NB4 (cell line): ENCODE results near the gene MYO6.

Source experiments
- DNase-seq: peaks from one replicate; pipeline ENCODE4 v3.0.0; 2010; ENCODE audit warnings: low read depth
- H3K4me3 ChIP-seq: one replicate; pipeline ENCODE4 v1.5.1; 2011; ENCODE audit warnings: mild to moderate bottlenecking, low read depth, low read length, moderate library complexity
- MAX ChIP-seq: IDR thresholded peaks from 2 replicates; pipeline ENCODE4 v1.6.1; 2011; ENCODE audit warnings: low read depth, low read length
- MYC ChIP-seq: IDR thresholded peaks from 2 replicates; pipeline ENCODE4 v1.6.1; 2011; ENCODE audit warnings: low read depth, low read length
- POLR2A ChIP-seq: IDR thresholded peaks from 2 replicates; pipeline ENCODE4 v1.6.1; 2011; ENCODE audit warnings: mild to moderate bottlenecking; ENCODE audit not compliant: insufficient read length; ENCODE audit errors: extremely low read depth
- TF ChIP-seq, protein P1 (sequence below): IDR thresholded peaks from one replicate; pipeline ENCODE4 v1.5.1; 2012; ENCODE audit warnings: low read depth, low read length

The MYO6 gene

GRCh38 chr6:75842191-75842590 lies 93.2 kb downstream of the MYO6 start:
- H3K4me3 ChIP-seq: no peak overlapping the region
- TF ChIP-seq MAX (no peak), MYC (no peak), POLR2A (no peak)
- TF ChIP-seq, protein P1, sequence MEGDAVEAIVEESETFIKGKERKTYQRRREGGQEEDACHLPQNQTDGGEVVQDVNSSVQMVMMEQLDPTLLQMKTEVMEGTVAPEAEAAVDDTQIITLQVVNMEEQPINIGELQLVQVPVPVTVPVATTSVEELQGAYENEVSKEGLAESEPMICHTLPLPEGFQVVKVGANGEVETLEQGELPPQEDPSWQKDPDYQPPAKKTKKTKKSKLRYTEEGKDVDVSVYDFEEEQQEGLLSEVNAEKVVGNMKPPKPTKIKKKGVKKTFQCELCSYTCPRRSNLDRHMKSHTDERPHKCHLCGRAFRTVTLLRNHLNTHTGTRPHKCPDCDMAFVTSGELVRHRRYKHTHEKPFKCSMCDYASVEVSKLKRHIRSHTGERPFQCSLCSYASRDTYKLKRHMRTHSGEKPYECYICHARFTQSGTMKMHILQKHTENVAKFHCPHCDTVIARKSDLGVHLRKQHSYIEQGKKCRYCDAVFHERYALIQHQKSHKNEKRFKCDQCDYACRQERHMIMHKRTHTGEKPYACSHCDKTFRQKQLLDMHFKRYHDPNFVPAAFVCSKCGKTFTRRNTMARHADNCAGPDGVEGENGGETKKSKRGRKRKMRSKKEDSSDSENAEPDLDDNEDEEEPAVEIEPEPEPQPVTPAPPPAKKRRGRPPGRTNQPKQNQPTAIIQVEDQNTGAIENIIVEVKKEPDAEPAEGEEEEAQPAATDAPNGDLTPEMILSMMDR: no peak
- no peak for DNase-seq

DNA sequence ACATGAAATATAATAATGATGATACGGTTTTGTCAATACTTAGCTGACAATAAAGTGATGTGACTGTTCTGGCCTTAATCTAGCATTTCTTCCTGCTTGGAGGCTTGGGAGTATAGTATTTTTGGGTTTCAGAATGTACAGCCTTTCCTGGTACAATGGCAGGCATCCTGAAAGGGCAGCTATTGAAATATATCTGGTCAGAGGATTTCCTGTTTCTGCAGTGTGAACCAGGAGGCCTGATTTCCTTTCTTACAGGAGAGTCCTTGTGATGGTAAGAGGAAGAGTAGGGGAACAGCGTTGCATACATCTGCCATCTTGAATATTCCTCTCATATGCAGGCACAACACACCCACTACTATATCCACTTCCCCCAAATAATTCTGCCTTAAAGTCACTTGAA lies 93.7 kb downstream of the MYO6 start:
- TF ChIP-seq, protein P1: no peak
- no peak for TF ChIP-seq POLR2A
- no peak for TF ChIP-seq MAX
- TF ChIP-seq MYC: no peak
- no peak overlapping the region for H3K4me3 ChIP-seq
- no peak for DNase-seq

DNA sequence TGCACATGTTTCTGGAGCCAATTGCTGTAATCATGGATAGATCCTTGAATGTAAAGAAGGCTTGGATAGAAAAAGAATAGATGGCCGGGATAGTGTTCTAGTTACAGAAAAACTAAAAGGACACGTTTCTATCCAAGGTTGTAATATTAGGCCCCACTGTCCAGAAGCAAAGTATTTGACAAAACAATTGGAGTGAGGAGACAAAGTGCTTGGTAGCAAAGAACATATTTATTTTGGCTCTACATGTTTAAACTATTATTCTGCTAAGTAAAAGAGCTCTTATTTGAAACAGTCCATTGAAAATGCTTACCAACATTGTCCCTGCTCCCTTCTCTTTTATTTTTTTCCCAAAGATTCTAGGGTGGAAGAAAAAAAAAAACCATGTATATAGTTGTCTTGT lies 94.4 kb downstream of the MYO6 start:
- no peak overlapping the region for H3K4me3 ChIP-seq
- TF ChIP-seq MAX (no peak), POLR2A (no peak), MYC (no peak)
- TF ChIP-seq, protein P1: no peak
- no peak for DNase-seq

GRCh38 chr6:75848274-75848673 lies 99.2 kb downstream of the MYO6 start:
- no peak for TF ChIP-seq MAX
- no peak for TF ChIP-seq POLR2A
- TF ChIP-seq MYC: no peak
- TF ChIP-seq, protein P1: no peak
- no peak for DNase-seq
- no peak overlapping the region for H3K4me3 ChIP-seq

GRCh38 chr6:75849329-75850025 lies 100.4 kb downstream of the MYO6 start:
- TF ChIP-seq, protein P1: no peak
- TF ChIP-seq MYC: no peak
- no peak for TF ChIP-seq POLR2A
- no peak for TF ChIP-seq MAX
- H3K4me3 ChIP-seq: no peak overlapping the region
- DNase-seq: no peak
